ENCODE data around the gene UNC5A. TPM values are rescaled to one million over a fixed set of nuclear protein-coding genes. Genes with fewer than 3 reads are reported as not detected.

Gene UNC5A
- total RNA-seq, 2 donors from 2014 or later = 0.89 to 1.4 TPM

GRCh38 chr5:176859916-176860315 is 49.6 kb downstream of the UNC5A start:
- Mint-ChIP-seq H3K4me1 (peaks cover 12% of the 10 kb centered on the region), H3K27ac (no peak overlapping the region), H3K27me3 (ENCODE audit: insufficient read depth) (peaks cover 3% of the 10 kb centered on the region), H3K36me3 (ENCODE audit: low read depth) (no peaks in the 10 kb centered on the region), H3K9me3 (no peaks in the 10 kb centered on the region), H3K4me3 (no peak overlapping the region)
- no peak for TF ChIP-seq CTCF (conservative IDR thresholded peaks at IDR 0.05)
- Histone ChIP-seq H3K4me3 (ENCODE audit: low read length) (no peak overlapping the region), H3K27ac (ENCODE audit: low read depth, low read length) (no peak overlapping the region), H3K36me3 (ENCODE audit: control insufficient read depth, insufficient read depth, low read length) (no peaks in the 10 kb centered on the region), H3K4me1 (ENCODE audit: control insufficient read depth, insufficient read depth, low read length) (peaks cover 3% of the 10 kb centered on the region), H3K27me3 (ENCODE audit: control insufficient read depth, insufficient read depth, low read length, poor library complexity, severe bottlenecking) (no peaks in the 10 kb centered on the region), H3K9ac (ENCODE audit: extremely low read depth, low read length, poor library complexity, severe bottlenecking) (no peak overlapping the region), H3K9me3 (ENCODE audit: control insufficient read depth, low read length) (no peaks in the 10 kb centered on the region)
- DNase-seq = no peak
- WGBS, 2 experiments (ENCODE audit: insufficient coverage in 1 of 2, insufficient read length in 1 of 2) = 83 to 85% methylated on average over 6 to 10 of the region's 10 CpGs

- whole genome bisulfite sequencing, 2 experiments (ENCODE audit: insufficient coverage in 1 of 2, insufficient read length in 1 of 2) = 89 to 94% methylated on average over 11 of the region's 11 CpGs
- Mint-ChIP-seq H3K4me1 (peaks cover 12% of the 10 kb centered on the region), H3K27me3 (ENCODE audit: insufficient read depth) (peaks cover 5% of the 10 kb centered on the region), H3K9me3 (no peaks in the 10 kb centered on the region), H3K27ac (no peak overlapping the region), H3K4me3 (no peak overlapping the region), H3K36me3 (ENCODE audit: low read depth) (no peaks in the 10 kb centered on the region)
- no peak for DNase-seq
- H3K4me1 ChIP-seq (ENCODE audit: control insufficient read depth, insufficient read depth, low read length) = peaks cover 3% of the 10 kb centered on the region
- no peaks in the 10 kb centered on the region for H3K9me3 ChIP-seq (ENCODE audit: control insufficient read depth, low read length)
- H3K36me3 ChIP-seq (ENCODE audit: control insufficient read depth, insufficient read depth, low read length) = no peaks in the 10 kb centered on the region
- H3K9ac ChIP-seq (ENCODE audit: extremely low read depth, low read length, poor library complexity, severe bottlenecking) = no peak overlapping the region
- TF ChIP-seq CTCF (conservative IDR thresholded peaks at IDR 0.05) = no peak
- no peak overlapping the region for H3K4me3 ChIP-seq (ENCODE audit: low read length)
- H3K27me3 ChIP-seq (ENCODE audit: control insufficient read depth, insufficient read depth, low read length, poor library complexity, severe bottlenecking) = peaks cover 3% of the 10 kb centered on the region
- no peak overlapping the region for H3K27ac ChIP-seq (ENCODE audit: low read depth, low read length)
Observed at GRCh38 chr5:176860381-176860780, 50.0 kb downstream of the UNC5A start.

- H3K36me3 Mint-ChIP-seq (ENCODE audit: low read depth) = no peaks in the 10 kb centered on the region
- DNase-seq = no peak
Observed at GRCh38 chr5:176861276-176861675, 50.9 kb downstream of the UNC5A start.

More at GRCh38 chr5:176861276-176861675, 50.9 kb downstream of the UNC5A start:
- peaks cover 7% of the 10 kb centered on the region for H3K27me3 Mint-ChIP-seq (ENCODE audit: insufficient read depth)
- TF ChIP-seq CTCF (conservative IDR thresholded peaks at IDR 0.05) = no peak
- Histone ChIP-seq H3K27me3 (ENCODE audit: control insufficient read depth, insufficient read depth, low read length, poor library complexity, severe bottlenecking) (peaks cover 7% of the 10 kb centered on the region), H3K9ac (ENCODE audit: extremely low read depth, low read length, poor library complexity, severe bottlenecking) (no peak overlapping the region), H3K4me1 (ENCODE audit: control insufficient read depth, insufficient read depth, low read length) (peaks cover 7% of the 10 kb centered on the region), H3K27ac (ENCODE audit: low read depth, low read length) (no peak overlapping the region), H3K4me3 (ENCODE audit: low read length) (no peak overlapping the region), H3K9me3 (ENCODE audit: control insufficient read depth, low read length) (no peaks in the 10 kb centered on the region), H3K36me3 (ENCODE audit: control insufficient read depth, insufficient read depth, low read length) (no peaks in the 10 kb centered on the region)
- no peaks in the 10 kb centered on the region for H3K9me3 Mint-ChIP-seq
- H3K4me3 Mint-ChIP-seq = no peak overlapping the region
- 91 to 94% methylated on average over 4 to 11 of the region's 11 CpGs for WGBS, 2 experiments (ENCODE audit: insufficient coverage in 1 of 2, insufficient read length in 1 of 2)
- peaks cover 15% of the 10 kb centered on the region for H3K4me1 Mint-ChIP-seq
- H3K27ac Mint-ChIP-seq = no peak overlapping the region

Measured in endodermal cell (in vitro differentiated cells).